Measurements from ENCODE around the gene HVCN1. TPM values are rescaled to one million over a fixed set of nuclear protein-coding genes. Genes with fewer than 3 reads are reported as not detected.
"Not testable (repeated sequence)": the region's sequence is repeated elsewhere in the genome, so short reads cannot be mapped to it uniquely, and the experiment has no call there.

HVCN1 gene, protein sequence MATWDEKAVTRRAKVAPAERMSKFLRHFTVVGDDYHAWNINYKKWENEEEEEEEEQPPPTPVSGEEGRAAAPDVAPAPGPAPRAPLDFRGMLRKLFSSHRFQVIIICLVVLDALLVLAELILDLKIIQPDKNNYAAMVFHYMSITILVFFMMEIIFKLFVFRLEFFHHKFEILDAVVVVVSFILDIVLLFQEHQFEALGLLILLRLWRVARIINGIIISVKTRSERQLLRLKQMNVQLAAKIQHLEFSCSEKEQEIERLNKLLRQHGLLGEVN
- total RNA-seq, result 10 to 100 TPM; 10.7 to 21.9 TPM
- polyA plus RNA-seq (ENCODE audit: insufficient read length in 2 of 2), result 10 to 100 TPM; 12.2 to 16.3 TPM
- long read RNA-seq, donor 1, partial matches to known transcripts, result 0 of 2 reads
- long read RNA-seq, donor 1, other reads (novel, unspliced or antisense), result 0 of 2 reads
- long read RNA-seq, donor 2, partial matches to known transcripts, result 6 of 9 reads
- long read RNA-seq, donor 2, other reads (novel, unspliced or antisense), result 0 of 9 reads
- long read RNA-seq, donor 3, partial matches to known transcripts, result 0 of 2 reads
- long read RNA-seq, donor 3, other reads (novel, unspliced or antisense), result 0 of 2 reads
- long read RNA-seq, donor 4, partial matches to known transcripts, result 96 of 100 reads
- long read RNA-seq, donor 4, other reads (novel, unspliced or antisense), result 0 of 100 reads

DNA sequence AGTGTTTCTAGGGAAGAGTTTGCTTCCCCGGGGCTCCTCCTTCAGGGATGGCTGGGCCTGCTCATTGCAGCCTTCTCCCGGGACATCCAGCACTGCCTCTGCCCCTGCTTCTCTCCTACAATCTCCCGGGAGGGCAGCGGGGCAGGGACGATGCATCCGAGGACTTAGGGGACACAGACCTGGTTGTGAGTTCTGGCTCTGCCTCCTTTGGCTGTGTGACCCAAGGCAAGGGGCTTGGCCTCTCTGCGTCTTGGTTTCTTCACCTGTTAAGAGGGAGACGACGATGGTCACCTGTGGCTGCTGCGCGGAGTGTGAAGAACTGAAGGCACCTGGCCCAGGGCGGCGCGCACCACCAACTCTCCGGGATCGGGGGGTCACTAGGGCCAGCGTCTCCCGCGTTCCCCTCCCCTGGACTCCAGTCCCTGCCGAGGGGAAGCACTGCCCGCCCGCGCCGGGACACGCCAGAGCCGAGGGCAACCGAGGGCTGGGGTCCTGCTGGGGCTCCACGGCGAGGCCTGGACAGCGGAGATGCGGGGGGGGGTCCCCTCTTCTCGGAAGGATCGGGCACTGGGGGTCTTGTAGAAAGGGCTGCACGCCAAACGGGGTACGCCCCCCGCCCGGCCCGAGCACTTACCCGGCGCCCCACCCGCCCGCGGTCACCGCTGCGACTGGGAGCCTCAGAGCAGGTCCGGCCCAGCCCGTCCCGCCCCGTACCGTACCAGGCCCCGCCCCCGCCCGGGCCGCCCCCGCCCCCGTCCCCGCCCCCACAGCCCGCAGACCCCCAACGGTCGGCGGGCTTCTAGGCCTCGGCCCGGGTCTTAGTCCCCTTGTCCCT is at the start of gene HVCN1:
HVCN1 (minus strand) TSS at position 670 of the 835 bp plus-strand sequence. CDS start 5,870 bp downstream, outside the sequence.
- DNase-seq (ENCODE audit: low read depth in 4 of 6, low spot score in 6 of 6), result no peak
- Histone ChIP-seq H3K36me3 (ENCODE audit: control insufficient read depth, insufficient read depth, low read length) (peaks cover 4% of the 10 kb centered on the region), H3K9me3 (ENCODE audit: control insufficient read depth, insufficient read depth, low read length) (no peaks in the 10 kb centered on the region), H3K4me3 (ENCODE audit: low read depth, low read length) (peak within 1 kb of the TSS; percentile 61), H3K4me1 (ENCODE audit: control insufficient read depth, insufficient read depth, low read length) (peaks cover 18% of the 10 kb centered on the region), H3K27ac (ENCODE audit: low read depth, low read length) (peak within 1 kb of the TSS; percentile 70), H3K27me3 (ENCODE audit: control insufficient read depth, insufficient read depth, low read length) (peaks cover 2% of the 10 kb centered on the region)
- WGBS (ENCODE audit: insufficient coverage), result 5% methylated on average over 41 of the region's 64 CpGs

DNA sequence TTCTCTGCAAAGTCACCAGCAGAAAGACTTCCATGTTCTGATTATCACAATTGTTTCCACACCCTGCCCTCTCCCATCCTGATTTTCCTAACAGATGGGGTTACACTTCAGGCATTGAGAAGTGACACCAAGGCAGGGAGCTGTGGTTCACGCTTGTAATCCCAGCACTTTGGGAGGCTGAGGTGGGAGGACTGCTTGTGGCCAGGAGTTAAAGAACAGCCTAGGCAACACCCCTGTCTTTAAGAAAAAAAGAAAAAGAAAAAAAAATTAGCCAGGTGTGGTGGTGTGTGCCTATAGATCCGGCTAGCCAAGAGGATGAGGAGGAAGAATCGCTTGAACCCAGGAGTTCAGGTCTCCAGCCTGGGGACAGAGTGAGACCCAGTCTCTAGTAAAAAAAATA is 48.6 kb upstream of the HVCN1 start:
- Histone ChIP-seq H3K4me1 (ENCODE audit: control insufficient read depth, insufficient read depth, low read length) (peaks cover 21% of the 10 kb centered on the region), H3K36me3 (ENCODE audit: control insufficient read depth, insufficient read depth, low read length) (peaks cover 11% of the 10 kb centered on the region), H3K4me3 (ENCODE audit: low read depth, low read length) (no peak overlapping the region), H3K27ac (ENCODE audit: low read depth, low read length) (no peak overlapping the region), H3K9me3 (ENCODE audit: control insufficient read depth, insufficient read depth, low read length) (no peaks in the 10 kb centered on the region), H3K27me3 (ENCODE audit: control insufficient read depth, insufficient read depth, low read length) (no peaks in the 10 kb centered on the region)
- WGBS (ENCODE audit: insufficient coverage), result 100% methylated on average over 2 of the region's 3 CpGs
- no peak for DNase-seq (ENCODE audit: low read depth in 4 of 6, low spot score in 6 of 6)

DNA sequence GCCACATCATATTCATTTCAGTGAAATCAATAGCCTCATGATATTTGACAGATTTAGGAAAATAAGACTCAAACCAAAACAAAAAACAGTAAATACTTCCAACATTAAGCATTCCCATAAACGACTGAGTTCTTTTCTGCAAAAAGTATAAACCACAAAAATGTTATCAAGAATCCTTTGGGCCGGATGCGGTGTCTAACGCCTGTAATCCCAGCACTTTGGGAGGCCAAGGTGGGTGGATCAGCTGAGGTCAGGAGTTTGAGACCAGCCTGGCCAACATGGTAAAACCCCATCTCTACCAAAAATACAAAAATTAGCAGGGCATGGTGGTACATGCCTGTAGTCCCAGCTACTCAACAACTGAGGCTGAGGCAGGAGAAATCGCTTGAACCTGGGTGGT is 48.1 kb upstream of the HVCN1 start:
- not testable (repeated sequence) for H3K9me3 ChIP-seq (ENCODE audit: control insufficient read depth, insufficient read depth, low read length); H3K27ac ChIP-seq (ENCODE audit: low read depth, low read length); DNase-seq (ENCODE audit: low read depth in 4 of 6, low spot score in 6 of 6); H3K27me3 ChIP-seq (ENCODE audit: control insufficient read depth, insufficient read depth, low read length); H3K4me3 ChIP-seq (ENCODE audit: low read depth, low read length)
- H3K4me1 ChIP-seq (ENCODE audit: control insufficient read depth, insufficient read depth, low read length), result peaks cover 21% of the 10 kb centered on the region
- WGBS (ENCODE audit: insufficient coverage), result no CpG with 5 or more reads among the region's 5 CpGs
- peaks cover 11% of the 10 kb centered on the region for H3K36me3 ChIP-seq (ENCODE audit: control insufficient read depth, insufficient read depth, low read length)

DNA sequence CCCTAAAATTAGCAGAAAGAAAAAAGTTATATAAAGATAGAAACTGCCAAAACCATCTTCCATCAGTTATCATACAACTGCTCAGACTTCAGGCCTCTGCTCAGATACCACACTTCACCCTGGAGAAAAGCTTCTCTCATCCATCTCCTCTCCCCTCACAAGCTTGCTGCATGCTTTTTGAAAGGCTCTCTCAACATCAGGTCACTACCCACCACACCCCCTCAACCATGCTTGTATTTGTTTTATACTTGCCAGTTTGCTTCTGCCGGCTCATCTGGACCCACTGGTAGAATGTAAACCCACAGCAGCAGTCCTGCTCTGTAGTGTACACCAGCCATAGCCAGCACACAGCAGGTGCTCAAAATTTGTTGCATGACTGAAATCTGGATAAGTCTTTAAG is 45.0 kb upstream of the HVCN1 start:
- no CpG with 5 or more reads among the region's 1 CpG for WGBS (ENCODE audit: insufficient coverage)
- H3K9me3 ChIP-seq (ENCODE audit: control insufficient read depth, insufficient read depth, low read length), result no peaks in the 10 kb centered on the region
- no peak overlapping the region for H3K27ac ChIP-seq (ENCODE audit: low read depth, low read length)
- H3K36me3 ChIP-seq (ENCODE audit: control insufficient read depth, insufficient read depth, low read length), result peaks cover 20% of the 10 kb centered on the region
- no peak overlapping the region for H3K4me3 ChIP-seq (ENCODE audit: low read depth, low read length)
- H3K4me1 ChIP-seq (ENCODE audit: control insufficient read depth, insufficient read depth, low read length), result peaks cover 16% of the 10 kb centered on the region
- H3K27me3 ChIP-seq (ENCODE audit: control insufficient read depth, insufficient read depth, low read length), result no peaks in the 10 kb centered on the region
- DNase-seq (ENCODE audit: low read depth in 4 of 6, low spot score in 6 of 6), result no peak

DNA sequence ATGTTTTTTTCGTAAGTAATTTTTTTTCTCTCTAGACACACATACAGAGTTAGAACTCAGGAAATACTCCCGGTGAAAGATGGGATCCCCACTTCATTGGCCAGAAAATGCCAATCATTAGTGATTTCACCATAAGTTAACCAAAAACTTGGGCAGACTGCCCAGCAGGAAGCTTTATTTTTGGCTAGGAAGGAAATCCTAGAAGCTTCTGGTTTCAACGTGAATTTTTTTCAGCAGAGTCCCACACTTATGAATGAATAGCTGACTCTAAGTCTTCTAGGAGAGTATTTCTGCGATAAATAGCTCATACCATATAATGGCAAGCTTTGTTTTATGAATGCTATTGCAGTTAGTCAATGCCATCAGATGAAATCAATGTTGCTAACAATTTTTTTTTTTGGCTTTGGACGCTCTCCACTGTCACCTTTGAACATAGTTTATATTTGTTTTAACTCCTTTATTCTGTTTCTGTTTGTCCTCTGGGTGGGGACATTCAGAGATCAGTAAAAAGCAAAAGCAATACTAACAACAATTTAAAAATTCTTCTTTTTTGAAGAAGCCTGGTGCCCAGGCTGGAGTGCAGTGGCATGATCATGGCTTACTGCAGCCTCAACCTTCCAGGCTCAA is 44.3 kb upstream of the HVCN1 start:
- H3K27me3 ChIP-seq (ENCODE audit: control insufficient read depth, insufficient read depth, low read length), result no peaks in the 10 kb centered on the region
- DNase-seq (ENCODE audit: low read depth in 4 of 6, low spot score in 6 of 6), result peak in 1 of 6 donors; percentile 33
- no CpG with 5 or more reads among the region's 5 CpGs for WGBS (ENCODE audit: insufficient coverage)
- H3K4me1 ChIP-seq (ENCODE audit: control insufficient read depth, insufficient read depth, low read length), result peaks cover 11% of the 10 kb centered on the region
- H3K4me3 ChIP-seq (ENCODE audit: low read depth, low read length), result no peak overlapping the region
- H3K9me3 ChIP-seq (ENCODE audit: control insufficient read depth, insufficient read depth, low read length), result no peaks in the 10 kb centered on the region
- H3K27ac ChIP-seq (ENCODE audit: low read depth, low read length), result no peak overlapping the region
- peaks cover 27% of the 10 kb centered on the region for H3K36me3 ChIP-seq (ENCODE audit: control insufficient read depth, insufficient read depth, low read length)

DNA sequence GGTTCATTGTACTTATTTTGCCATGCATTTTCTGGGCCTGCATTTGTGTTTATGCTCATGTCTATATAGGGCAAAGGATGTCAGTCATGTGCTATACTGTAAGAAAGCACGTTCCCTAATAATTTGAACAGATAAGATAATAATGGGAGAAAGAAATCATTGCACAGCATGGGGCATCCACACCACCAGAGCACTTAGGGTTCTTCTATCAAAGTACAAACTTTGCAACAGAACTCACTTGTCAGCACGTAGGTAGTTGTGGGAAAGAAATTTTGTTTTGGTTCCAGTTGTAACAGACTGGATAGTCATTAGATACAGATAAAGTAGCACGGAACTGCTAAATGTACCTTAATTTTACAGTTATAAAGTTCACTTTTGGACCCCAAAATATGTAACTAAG is 43.7 kb upstream of the HVCN1 start:
- Histone ChIP-seq H3K27me3 (ENCODE audit: control insufficient read depth, insufficient read depth, low read length) (no peaks in the 10 kb centered on the region), H3K4me3 (ENCODE audit: low read depth, low read length) (no peak overlapping the region), H3K36me3 (ENCODE audit: control insufficient read depth, insufficient read depth, low read length) (peaks cover 27% of the 10 kb centered on the region), H3K27ac (ENCODE audit: low read depth, low read length) (no peak overlapping the region), H3K9me3 (ENCODE audit: control insufficient read depth, insufficient read depth, low read length) (no peaks in the 10 kb centered on the region), H3K4me1 (ENCODE audit: control insufficient read depth, insufficient read depth, low read length) (peaks cover 11% of the 10 kb centered on the region)
- no peak for DNase-seq (ENCODE audit: low read depth in 4 of 6, low spot score in 6 of 6)
- WGBS (ENCODE audit: insufficient coverage), result no CpG with 5 or more reads among the region's 3 CpGs

DNA sequence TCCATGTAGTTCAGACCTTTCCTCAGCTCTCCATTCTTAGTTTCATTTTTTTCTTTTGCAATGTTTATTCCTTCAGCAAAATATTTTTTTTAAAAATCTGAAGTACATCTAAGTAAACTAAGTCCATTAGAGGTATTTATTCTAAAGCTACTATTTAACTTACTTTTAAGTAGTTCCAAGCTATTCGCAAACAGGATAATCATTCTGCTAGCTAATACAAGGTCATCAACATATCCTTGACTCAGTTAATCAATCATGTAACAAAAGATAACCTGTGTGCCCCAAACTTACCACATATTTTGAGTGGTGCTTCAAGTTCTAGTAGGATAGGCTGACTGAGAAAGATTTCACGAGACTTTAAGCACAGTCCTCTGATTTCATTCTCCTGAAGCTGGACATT is 42.6 kb upstream of the HVCN1 start:
- peaks cover 33% of the 10 kb centered on the region for H3K36me3 ChIP-seq (ENCODE audit: control insufficient read depth, insufficient read depth, low read length)
- DNase-seq (ENCODE audit: low read depth in 4 of 6, low spot score in 6 of 6), result no peak
- no peaks in the 10 kb centered on the region for H3K27me3 ChIP-seq (ENCODE audit: control insufficient read depth, insufficient read depth, low read length)
- peaks cover 11% of the 10 kb centered on the region for H3K4me1 ChIP-seq (ENCODE audit: control insufficient read depth, insufficient read depth, low read length)
- no peak overlapping the region for H3K27ac ChIP-seq (ENCODE audit: low read depth, low read length)
- no peak overlapping the region for H3K4me3 ChIP-seq (ENCODE audit: low read depth, low read length)
- no CpG with 5 or more reads among the region's 2 CpGs for WGBS (ENCODE audit: insufficient coverage)
- H3K9me3 ChIP-seq (ENCODE audit: control insufficient read depth, insufficient read depth, low read length), result no peaks in the 10 kb centered on the region

DNA sequence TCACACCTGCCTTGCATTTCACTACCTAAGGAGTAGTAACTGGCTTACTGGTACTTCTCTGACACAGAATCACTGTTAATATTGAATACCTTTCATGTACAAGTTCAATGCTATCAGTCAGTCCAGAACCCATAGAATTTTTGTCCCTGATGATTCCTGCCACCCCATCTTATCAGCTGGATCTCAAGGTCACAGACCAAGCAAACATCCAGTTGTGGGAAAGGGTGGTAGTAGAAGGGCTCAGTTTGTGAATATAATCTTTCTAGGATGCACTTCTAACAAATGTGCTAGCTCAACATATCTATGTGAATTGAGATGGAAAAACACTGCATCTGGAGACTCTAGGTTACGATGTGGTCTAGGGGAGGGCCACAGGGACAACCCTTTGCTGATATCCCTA is 39.7 kb upstream of the HVCN1 start:
- no peaks in the 10 kb centered on the region for H3K27me3 ChIP-seq (ENCODE audit: control insufficient read depth, insufficient read depth, low read length)
- DNase-seq (ENCODE audit: low read depth in 4 of 6, low spot score in 6 of 6), result no peak
- H3K27ac ChIP-seq (ENCODE audit: low read depth, low read length), result no peak overlapping the region
- peaks cover 3% of the 10 kb centered on the region for H3K4me1 ChIP-seq (ENCODE audit: control insufficient read depth, insufficient read depth, low read length)
- peaks cover 36% of the 10 kb centered on the region for H3K36me3 ChIP-seq (ENCODE audit: control insufficient read depth, insufficient read depth, low read length)
- H3K4me3 ChIP-seq (ENCODE audit: low read depth, low read length), result no peak overlapping the region
- no peaks in the 10 kb centered on the region for H3K9me3 ChIP-seq (ENCODE audit: control insufficient read depth, insufficient read depth, low read length)
- no CpG with 5 or more reads among the region's 1 CpG for WGBS (ENCODE audit: insufficient coverage)

DNA sequence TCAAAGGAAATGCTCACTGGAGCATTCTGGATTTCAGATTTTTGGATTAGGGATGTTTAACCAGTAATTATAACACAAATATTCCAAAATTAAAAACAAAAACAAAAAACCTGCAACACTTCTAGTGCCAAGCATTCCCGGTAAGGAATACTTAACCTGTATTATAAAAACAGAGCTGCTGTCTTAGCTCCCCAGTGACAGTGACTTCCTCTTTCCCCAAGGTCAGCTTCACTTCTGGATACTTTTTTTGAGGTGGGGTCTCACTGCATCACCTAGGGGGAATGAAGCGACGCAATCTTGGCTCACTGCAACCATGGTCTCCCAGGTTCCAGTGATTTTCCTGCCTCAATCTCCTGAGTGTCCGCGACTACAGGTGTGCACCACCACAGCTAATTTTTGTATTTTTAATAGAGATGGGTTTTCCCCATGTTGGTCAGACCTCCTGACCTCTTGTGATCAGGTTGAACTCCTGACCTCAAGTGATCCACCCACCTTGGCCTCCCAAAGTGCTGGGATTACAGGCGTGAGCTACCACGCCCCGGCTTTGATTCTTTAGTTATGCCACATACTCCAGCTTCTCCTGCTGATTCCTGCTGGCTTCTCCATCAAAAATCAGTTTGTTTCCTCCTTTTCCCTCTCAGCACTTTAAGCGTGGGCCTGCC is 37.9 kb upstream of the HVCN1 start:
- Histone ChIP-seq H3K4me1 (ENCODE audit: control insufficient read depth, insufficient read depth, low read length) (no peaks in the 10 kb centered on the region), H3K27ac (ENCODE audit: low read depth, low read length) (no peak overlapping the region), H3K4me3 (ENCODE audit: low read depth, low read length) (no peak overlapping the region), H3K36me3 (ENCODE audit: control insufficient read depth, insufficient read depth, low read length) (peaks cover 39% of the 10 kb centered on the region), H3K27me3 (ENCODE audit: control insufficient read depth, insufficient read depth, low read length) (no peaks in the 10 kb centered on the region), H3K9me3 (ENCODE audit: control insufficient read depth, insufficient read depth, low read length) (no peaks in the 10 kb centered on the region)
- DNase-seq (ENCODE audit: low read depth in 4 of 6, low spot score in 6 of 6), result no peak
- WGBS (ENCODE audit: insufficient coverage), result 81% methylated on average over 7 of the region's 9 CpGs

All from spinal cord (tissue), 10 donors.